Kidney tubule cell (primary cell): ENCODE results near the gene PRR20G.
A peak's percentile ranks its signal among the peaks of the same experiment; 100 is the strongest.
"Not testable (repeated sequence)": the region's sequence is repeated elsewhere in the genome, so short reads cannot be mapped to it uniquely, and the experiment has no call there.

Source experiments
- DNase-seq: peaks from one replicate; pipeline ENCODE4 v3.0.0-alpha.2; 2018; ENCODE audit warnings: low spot score

Gene PRR20G

DNA sequence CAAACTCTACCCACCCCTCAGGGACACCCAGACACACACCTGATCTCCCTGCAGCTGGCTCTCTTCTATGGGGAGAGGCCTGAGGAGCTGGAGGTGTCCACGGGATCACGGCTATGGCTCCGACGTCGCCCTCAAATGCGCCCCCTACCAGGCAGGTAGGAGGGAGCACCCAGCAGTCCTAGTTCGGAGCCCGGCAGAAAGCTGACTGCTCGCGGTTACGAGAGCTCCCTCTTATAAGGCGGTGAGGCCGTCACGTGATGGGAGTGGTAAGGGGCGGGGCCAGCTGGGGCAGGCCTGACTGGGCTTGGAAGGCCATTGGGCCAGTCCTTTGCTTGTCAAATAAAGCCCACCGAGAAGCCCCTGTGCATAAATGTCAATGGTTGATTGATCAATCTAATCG, at the start of gene PRR20G:
TSS of gene PRR20G (minus strand) at position 207 of the 400 bp plus-strand sequence. CDS start 681 bp downstream, outside the sequence.
- no peak for DNase-seq

DNA sequence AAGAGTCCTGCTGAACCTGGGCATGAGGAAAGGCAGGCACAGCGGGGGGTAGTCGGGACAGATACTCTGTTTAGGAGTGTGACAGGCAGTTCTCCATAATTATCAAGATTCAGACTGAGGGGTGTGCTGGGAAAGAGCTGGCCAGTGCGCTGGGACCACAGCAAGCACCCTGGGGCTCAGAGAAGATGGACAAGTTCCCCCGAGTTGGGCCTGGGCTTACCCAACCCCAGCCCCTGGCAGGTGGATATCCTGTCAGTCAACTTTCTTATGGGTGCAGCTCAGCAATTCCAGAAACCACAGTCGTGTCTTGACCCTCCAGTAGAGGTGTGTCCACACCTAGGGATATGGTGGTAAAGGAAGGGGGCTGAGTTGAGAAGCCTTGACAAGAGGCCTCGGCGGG, 49.2 kb upstream of the PRR20G start:
- DNase-seq: no peak

DNA sequence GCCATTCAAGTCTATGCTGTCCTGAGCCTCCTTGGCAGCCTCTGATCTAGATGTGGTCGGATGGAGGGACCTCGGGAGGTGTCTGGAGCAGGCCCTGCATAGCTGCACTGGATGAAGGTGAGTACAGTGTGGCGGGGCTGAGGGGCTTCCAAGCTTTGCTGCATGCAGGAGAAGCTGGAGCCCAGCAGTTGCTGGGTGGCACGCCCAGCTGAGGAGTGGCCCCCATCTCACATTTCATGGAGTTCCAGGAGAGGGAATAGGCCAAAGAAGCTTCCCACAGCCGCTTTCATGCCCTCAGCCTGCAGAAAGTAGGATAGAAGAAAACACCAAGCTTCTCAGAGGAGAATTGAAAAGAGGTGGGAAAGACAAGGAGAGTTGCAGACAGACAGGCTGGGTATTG, 48.3 kb upstream of the PRR20G start:
- DNase-seq: no peak

DNA sequence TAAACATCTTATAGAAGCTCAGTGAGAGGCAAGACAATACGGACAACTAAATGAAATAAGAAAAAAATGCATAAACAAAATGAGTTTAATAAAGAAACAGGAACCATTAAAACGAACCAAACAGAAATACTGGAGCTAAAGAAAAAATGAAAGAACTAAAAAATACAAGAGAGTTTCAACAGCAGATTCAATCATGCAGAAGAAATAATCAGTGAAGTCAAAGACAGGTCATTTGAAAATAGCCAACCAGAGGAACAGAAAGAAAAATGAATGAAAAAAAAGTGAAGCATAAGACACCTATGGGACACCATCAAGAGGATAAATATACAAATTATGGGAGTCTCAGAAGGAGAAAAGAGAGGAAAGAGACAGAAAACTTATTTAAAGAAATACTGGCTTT, 42.5 kb upstream of the PRR20G start:
- DNase-seq: no peak

DNA sequence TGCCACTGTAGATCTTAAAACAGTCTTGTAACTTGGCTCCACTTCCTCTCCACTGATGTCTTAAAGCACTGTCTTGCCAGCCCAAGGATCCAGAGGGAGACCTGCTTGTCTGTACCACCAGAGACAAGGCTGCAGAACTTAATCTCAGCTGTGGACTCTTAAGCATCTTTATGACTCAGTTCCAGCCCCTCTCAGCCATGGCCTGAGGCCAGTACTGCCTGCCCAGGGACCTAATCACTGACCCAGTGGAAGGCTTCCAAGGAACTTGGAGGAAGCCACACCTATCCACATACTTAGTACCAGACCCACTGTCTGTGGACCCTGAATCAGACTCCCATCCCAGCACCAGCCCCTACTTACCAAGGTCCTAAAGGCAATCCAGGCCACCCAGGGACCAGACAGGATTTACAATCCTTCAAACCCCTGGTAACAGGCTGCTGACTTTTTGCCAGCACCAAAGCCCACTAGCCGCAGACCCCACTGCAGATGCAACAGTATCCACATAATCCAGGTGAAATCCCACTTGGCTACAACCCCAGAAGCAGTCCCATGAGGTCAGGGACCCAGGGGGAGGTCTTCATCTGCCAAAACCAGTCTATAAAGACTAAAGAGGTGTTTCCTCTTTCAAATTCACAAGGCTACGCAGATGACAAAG, 41.9 kb upstream of the PRR20G start:
- no peak for DNase-seq

DNA sequence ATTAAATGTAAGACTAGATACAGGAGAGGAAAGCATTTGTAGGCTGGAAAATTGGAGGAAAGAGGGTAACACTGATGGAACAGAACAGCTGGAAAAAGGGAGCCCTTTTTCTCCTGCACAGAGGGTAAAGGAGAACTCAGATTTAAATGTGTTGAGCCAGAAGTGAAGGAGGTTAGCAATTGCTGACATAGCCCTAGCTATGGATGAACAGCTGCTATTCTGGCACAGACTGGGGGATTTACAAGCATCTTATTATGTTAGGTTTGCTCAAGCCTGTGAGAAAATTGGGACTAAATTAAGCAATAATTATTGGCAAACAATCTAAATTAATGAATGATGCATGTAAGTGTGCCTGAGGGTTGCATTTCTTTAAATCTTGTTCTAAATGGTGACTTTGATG, 40.6 kb upstream of the PRR20G start:
- no peak for DNase-seq

DNA sequence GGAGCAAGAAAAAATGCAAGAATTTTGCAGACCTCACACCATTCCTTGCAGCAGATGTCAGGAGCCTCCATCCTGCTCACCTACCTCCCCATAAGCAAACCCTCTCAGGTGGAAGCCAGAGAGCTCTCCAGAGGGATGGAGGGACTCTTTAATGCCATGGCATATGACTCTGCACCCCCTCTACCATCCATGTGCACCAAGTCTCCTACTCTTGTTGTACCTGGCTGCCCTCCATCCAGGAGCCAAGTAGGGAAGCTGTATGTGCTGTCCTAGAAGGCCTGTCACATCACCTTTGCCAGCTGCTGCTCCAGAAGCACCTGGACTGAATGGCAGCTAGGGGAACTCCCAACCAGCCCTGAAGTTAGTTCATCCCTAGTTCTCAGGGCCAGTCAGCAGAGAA, 38.5 kb upstream of the PRR20G start:
- no peak for DNase-seq

DNA sequence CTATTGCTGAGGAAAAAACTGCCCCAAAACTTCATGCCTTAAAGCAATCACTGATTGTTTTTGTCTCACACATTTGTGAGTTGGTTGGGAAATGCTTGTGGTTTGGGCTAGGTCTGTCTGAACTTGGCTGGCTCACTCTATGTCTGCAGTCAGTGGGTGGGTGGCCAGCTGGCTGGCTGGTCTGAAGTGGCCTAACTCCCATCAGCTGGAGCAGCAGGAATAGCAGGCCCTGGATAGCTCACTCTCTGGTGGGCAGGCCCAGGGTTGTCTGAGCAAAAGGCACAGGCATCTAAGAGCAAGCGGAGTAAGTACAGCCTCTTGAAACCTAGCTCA, 37.7 kb upstream of the PRR20G start:
- DNase-seq: no peak

DNA sequence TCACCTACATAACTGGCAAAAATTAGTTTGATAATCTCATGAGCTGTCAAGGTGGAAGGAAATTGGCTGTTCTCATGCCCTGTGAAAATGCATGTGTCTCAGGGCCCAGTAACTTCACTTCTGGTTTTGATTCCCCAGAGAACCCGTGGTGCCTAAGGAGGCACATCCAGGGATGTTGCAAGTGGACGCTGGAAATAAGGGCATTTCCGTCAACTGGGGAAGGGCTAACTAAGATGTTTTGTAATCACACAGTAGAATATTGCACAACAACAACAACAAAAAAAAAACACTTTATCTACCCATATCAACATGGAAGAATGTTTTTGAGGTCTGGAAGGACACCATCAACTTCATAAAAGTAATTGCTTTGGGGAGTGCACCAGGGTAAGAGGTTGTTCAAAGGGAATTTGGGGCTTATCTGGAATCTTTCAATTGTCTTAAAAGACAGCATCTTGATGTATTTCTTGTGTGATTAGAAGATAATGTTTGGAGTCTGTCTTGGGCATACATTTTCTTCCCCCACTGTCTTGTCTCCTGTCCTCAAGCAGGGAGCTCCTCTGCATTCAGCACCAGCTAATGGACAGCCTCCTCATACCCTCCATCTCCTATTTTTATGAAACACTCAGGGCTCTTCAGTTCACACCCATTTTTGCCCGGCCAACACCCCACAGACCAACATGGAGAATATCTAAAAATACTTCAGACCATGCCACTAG, 37.2 kb upstream of the PRR20G start:
- DNase-seq: no peak

DNA sequence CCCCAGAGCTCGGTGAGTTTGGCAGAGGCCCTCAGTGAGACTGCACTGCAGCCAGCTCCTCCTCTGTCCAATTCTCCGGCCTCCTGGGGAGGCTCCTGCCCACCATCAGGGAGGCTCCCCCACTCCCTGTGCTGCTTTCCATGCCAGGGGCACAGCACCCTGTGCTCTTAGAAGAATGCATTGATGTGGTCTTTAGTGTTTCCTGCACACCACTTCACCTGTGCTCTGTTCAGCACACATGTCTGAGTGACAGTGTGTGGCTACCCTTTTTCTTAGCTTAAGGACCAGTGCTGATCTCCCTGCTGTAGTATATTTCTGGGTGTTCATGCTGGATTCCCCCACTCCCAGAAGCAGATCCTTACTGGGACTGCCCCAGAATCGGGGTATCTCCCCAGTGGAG, 36.2 kb upstream of the PRR20G start:
- no peak for DNase-seq

DNA sequence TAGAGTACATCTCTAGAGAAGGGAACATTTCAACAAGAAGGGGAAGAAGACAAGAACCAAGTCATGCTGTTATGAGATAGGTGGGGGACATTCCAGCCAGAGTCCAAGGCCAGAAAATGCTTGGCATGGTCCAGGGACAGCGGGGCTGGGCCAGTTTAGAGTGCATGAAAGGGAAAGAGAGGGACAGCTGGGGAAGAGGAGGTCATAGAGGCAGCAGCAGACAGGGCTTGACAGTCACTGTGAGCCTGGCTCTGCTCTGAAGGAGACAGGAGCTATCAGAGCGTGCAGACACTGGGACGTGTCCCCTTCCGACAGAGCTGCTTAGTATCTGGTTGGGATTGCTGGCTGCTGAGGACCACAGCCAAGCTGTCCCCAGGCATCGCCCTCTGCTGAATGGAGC, 35.7 kb upstream of the PRR20G start:
- DNase-seq: no peak

DNA sequence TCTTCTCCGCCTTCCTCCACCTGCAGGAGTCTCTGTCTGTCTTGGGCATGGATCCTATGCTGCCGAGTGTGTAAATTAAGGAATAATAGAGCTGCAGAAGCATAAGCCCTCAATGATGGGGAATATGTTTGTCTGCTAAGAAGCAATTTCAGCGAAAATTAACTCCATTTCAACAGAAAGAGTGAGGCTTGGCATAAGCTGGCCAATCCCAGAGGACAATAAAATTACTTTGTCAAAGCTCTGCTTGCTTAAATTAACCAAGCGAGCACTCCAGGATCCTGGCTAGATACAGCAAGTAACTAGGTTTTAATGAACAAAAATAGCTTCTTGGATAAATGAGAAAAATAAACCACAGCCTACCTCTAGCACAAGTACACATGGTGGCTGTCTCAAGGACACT, 33.5 kb upstream of the PRR20G start:
- no peak for DNase-seq

DNA sequence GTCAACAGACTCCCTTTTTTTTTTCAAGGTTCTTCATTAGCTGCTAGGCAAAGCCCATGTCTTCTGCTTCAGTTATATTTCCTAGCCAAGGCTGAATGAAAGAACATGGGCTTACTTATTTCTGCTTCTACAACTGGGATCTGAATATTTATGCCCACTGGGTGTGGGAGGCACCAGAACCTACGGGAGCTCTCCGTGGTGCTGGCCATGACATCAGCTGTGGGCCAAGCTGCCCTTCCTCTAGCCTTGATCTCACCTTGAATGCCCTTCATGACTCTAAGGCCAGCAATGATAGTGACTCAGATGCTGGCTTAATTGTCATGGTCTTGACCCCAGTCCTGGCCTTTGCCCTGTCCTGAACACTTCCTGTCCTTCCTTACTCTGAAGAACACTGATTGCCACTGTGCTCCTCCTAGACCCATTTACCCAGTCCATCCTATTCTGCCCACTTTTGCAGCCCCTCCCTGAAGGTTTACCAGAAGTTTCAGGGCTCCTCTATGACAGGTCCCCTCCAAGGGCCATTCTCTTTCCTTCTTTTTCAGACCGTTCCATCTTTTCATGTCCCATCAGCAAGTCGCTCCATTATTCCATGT, 32.8 kb upstream of the PRR20G start:
- peak; percentile 10 for DNase-seq

DNA sequence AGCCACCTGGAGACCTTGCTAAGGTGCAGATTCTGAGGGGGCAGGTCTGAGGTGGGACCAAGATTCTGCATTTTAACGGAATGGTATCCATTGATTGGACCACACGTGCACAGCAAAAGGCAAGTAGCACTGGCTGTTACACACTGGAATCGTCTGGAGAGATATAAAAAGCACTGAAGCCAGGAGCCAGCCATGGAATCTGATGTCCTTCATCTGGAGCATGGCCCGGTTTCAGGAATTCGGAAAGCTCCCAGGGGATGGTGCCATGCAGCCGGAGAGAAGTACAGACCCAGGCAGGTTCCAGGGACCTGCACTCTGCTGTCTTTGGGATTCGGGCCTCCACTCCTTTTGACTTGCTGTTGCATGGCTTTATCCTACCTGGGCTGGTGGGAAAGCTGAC, 28.8 kb upstream of the PRR20G start:
- no peak for DNase-seq

DNA sequence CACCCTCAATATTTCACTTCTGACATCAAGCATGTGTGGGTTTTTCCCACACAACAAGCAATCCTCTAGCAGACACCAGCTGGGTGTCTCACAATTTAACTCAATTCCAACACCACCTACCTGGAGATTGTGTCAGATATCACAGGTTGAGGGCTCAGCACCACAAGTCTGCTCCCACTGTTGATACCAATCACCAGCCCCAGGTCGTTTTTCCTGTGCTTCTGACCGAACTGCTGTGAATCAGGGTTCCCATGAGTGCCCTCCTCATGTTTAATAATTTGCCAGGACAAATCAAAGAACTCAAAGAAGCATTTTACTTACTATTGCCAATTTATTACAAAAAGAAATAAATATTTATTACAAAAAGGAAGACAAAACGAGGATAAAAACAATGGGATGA, 25.0 kb upstream of the PRR20G start:
- DNase-seq: no peak

DNA sequence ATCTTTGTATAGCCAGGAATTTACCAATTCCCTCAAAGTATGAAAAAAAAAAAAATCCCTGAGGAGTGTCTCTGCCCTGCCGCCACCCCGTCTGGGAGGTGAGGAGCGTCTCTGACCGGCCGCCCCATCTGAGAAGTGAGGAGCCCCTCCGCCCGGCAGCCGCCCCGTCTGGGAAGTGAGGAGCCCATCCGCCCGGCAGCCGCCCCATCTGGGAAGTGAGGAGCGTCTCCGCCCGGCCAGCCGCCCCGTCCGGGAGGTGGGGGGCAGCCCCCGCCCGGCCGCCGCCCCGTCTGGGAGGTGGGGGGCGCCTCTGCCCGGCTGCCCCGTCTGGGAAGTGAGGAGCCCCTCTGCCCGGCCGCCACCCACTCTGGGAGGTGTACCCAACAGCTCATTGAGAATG, 21.0 kb upstream of the PRR20G start:
- not testable (repeated sequence) for DNase-seq

DNA sequence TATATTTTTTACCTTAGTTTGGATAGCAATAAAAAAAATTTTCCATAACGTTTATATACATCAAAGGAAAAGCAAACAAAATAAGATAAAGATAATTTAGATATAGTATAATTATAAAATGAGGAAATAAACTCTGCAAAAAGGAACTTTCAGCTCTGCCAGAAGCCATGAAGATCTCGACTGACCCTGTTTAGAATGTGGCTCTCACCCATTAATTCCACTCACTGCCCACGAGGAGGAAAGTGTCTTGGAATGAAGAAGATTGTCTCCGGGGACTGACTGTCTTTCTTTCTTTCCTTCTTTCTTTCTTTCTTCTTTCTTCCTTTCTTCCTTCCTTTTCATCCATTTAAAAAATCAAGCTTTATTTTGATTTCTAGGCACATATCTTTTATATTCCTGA, 20.1 kb upstream of the PRR20G start:
- DNase-seq: no peak

DNA sequence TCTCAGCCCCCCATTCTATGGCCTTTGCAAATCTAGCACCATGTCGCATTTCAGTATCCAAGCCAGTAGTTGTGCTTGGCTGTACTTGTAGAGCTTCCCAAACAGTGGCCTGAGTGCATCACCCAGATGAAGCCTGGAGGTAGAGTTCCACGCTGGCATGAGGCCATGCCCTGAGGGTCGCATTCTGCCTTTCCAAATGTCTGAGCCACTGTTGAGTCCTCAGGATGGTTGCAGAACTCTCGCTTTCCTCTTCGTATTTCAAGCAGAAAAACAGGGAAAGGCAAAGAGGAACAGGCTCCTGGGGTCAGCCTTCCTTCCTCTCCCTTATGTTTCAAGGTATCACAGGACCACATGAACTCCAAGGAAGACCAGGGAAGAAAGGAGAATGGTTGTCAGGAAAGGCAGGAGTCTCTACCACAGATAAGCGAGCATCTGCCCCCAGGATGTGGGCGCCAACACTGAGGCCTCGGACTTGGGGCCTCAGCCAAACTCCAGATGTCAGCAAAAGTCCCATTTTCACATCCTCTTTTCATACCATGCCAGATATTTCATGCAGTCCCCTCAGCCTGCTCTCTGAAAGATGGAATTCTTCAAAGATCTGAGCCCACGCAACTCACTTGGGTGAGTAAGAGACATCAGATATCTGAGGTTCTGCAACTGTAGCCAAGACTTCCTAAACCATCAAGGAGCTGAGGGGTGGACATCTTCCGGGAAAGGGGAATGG, 19.4 kb upstream of the PRR20G start:
- DNase-seq: no peak

DNA sequence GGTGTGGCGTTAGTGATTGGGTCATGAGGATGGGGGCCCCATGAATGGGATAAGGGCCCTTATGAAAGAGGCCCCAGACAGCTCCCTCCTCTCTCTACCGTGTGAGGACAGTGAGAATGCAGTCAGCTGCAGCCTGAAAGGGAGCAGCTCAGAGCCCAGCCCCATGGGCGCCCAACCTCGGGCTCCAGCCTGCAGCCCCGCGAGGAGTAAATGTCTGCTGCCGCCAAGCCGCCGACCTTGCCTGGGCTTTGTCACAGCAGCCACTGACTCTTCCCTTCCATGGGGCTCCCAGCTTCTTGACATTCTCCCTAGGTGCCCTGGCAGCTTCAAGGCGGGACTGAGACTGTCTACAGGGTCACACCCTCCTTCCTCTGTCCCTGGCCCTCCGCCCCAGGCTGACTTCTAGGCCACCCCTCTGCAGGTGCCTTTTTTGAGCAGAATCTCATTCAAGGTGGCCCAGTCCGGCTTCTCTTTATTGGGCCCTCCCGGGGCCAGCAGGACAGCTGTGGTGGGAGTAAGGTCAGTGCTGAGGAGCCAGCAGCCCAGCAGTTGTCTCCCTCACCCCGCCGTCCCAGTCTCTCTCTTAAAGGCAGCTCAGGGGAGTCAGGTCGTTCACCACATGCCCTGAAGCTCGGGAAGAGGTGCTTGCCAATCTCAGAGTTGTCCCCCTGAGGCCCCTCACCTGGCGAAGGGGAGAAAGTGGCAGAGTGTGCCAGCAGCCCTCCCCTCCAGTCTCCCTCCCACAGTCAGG, 18.7 kb upstream of the PRR20G start:
- DNase-seq: no peak

DNA sequence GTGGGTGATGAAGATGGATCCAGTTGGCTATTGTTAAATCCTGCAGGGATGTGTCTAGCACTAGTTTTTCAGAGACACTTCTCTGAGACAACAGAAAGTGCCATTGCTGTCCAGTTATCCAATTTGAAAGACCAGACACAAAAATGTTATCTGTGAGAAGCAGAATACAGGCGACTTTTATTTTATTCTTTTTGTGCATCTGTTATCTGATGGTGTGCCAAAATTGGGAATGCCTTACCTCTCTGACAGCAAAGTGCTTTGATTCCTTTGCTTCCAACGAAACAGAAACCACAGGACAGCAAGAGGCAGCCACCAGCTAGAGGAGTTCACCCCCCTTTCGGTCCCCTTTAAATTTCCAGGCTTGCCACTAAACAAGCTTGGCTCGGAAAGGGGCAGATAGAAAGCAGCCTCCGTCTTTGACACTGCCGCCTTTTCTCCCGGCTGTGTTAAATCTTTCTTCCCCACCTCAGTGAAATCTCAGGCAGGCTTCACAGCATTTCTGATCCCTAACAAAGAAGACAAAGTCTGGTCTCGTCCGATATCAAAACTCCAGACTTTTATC, 17.7 kb upstream of the PRR20G start:
- no peak for DNase-seq

DNA sequence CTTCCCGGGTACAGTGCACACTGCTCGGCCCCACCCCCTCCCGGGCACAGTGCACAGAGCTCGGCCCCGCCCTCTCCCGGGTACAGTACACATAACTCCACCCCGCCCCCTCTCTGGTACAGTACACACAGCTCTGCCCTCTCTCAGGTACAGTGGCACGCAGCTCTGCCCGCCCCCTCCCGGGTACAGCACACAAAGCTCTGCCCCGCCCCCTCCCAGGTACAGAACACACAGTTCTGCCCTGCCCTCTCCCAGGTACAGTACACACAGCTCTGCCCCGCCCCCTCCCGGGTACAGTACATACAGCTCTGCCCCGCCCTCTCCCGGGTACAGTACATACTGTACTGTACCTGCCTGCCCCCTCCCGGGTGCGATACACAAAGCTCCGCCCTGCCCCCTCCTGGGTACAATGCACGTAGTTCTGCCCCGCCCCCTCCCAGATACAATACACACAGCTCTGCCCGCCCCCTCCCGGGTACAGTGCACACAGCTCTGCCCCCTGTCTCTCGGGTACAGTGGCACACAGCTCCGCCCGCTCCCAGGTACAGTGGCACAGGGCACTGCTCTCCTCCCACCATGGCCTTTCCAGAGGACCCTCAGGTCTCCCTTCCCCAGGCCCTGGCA, 16.4 kb upstream of the PRR20G start:
- peak; percentile 46 for DNase-seq

DNA sequence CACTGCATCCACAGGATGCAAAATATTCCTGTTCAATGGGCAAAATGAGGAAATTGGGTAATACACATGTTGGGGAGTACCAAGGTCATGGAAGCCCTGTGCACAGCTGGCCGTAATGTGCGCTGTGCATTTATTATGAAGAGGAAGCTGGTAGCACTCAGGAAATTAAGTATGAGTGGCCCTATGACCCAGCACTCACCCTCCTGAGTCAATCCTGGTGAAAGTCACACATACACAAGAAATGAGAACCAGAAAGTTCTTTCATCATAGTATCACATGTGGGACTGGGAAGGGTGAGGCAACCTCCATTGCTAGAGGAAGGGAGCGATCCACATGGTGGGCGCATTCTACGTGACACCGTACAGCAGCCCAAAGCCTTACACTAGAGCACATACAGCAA, 11.4 kb upstream of the PRR20G start:
- DNase-seq: no peak
